WTC11 (cell line): Measurements from ENCODE around the gene OR10C1. TPM values are rescaled to one million over a fixed set of nuclear protein-coding genes. Genes with fewer than 3 reads are reported as not detected.

Source experiments
- ATAC-seq: fragments of 200-7000 bp; cut with Tn5 transposase; 2 replicates; pipeline ENCODE4 v1.10.0; 2021; ENCODE audit warnings: mild to moderate bottlenecking, moderate library complexity
- CTCF ChIA-PET: fragments of 300-600 bp; sonication (Branson Sonifier 250); formaldehyde crosslinking; loops from one replicate; lab custom pipeline; 2021; ENCODE audit warnings: antibody characterized with exemption; lab: Charles Lee
- POLR2A ChIA-PET: fragments of 350-600 bp; sonication (Branson Sonifier 250); formaldehyde crosslinking; loops from one replicate; lab custom pipeline; 2021; ENCODE audit warnings: antibody characterized with exemption; lab: Charles Lee
- DNase-seq: peaks from one replicate; pipeline ENCODE4 v3.0.0; 2021; ENCODE audit warnings: low spot score
- H3K27ac Mint-ChIP-seq: 2 replicates; pipeline ENCODE4 v1.8.0; 2021; ENCODE audit warnings: mixed read lengths
- H3K27me3 Mint-ChIP-seq: 2 replicates; pipeline ENCODE4 v1.8.0; 2021; ENCODE audit warnings: low read depth, mild to moderate bottlenecking, moderate library complexity, mixed read lengths
- H3K36me3 Mint-ChIP-seq: 2 replicates; pipeline ENCODE4 v1.8.0; 2021; ENCODE audit warnings: mixed read lengths
- H3K4me1 Mint-ChIP-seq: 2 replicates; pipeline ENCODE4 v1.8.0; 2022; ENCODE audit warnings: mixed read lengths
- H3K4me3 Mint-ChIP-seq: 2 replicates; pipeline ENCODE4 v1.8.0; 2021; ENCODE audit warnings: mild to moderate bottlenecking, moderate library complexity, mixed read lengths
- H3K9me3 Mint-ChIP-seq: 2 replicates; pipeline ENCODE4 v1.8.0; 2021; ENCODE audit warnings: mixed read lengths
- CBFB ChIP-seq: sonication (generic); formaldehyde crosslinking; IDR thresholded peaks from 2 replicates; pipeline ENCODE4 v1.8.1; 2022; ENCODE audit warnings: mild to moderate bottlenecking, low read depth, missing genetic modification reagents
- HMGA2 ChIP-seq: fragments of 250-450 bp; sonication (Bioruptor Pico); IDR thresholded peaks from 2 replicates; pipeline ENCODE4 v1.4.0; 2021; ENCODE audit warnings: mild to moderate bottlenecking, moderate library complexity
- NFE2L1 ChIP-seq: sonication (generic); formaldehyde crosslinking; IDR thresholded peaks from 2 replicates; pipeline ENCODE4 v1.8.1; 2023; ENCODE audit warnings: missing genetic modification reagents
- NR3C1 ChIP-seq: sonication (generic); formaldehyde crosslinking; conservative IDR thresholded peaks from 2 replicates; pipeline ENCODE4 v1.8.1; 2023; ENCODE audit warnings: low read depth, mild to moderate bottlenecking, missing genetic modification reagents
- ZNF219 ChIP-seq: sonication (generic); formaldehyde crosslinking; IDR thresholded peaks from 2 replicates; pipeline ENCODE4 v1.8.0; 2023; ENCODE audit warnings: missing genetic modification reagents, mild to moderate bottlenecking, borderline replicate concordance
- total RNA-seq: library from RNA; stranded (reverse); gene quantifications from 3 replicates; pipeline ENCODE4 v1.2.3, GENCODE V29; 2021

Gene OR10C1
- total RNA-seq, 1 experiment from 2014 or later: not detected

DNA sequence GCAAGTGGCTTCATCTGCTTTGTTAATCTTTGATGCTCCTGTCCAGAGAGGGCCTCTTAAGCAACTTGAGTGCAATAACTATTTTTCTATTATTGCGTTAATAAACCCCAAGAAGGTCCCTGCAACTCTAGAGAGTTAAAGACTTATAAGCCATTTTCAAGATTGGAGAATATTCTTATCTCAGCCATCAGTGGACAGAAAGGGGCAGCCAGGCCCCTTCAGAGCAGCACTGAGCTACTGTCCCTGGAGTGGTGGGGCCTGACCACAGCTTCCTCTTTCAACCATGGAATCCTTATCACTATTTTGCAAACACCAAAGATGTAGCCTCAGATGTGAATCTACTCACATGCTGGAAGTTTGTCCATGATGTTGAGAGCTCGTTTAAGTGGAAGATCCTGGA is 51.4 kb downstream of the OR10C1 start:
- H3K36me3 Mint-ChIP-seq: no peaks in the 10 kb centered on the region
- TF ChIP-seq CBFB: no peak
- TF ChIP-seq NFE2L1: no peak
- TF ChIP-seq ZNF219: no peak
- no peak for TF ChIP-seq HMGA2
- no peak for TF ChIP-seq NR3C1
- ChIA-PET CTCF (no interaction called here), POLR2A (no interaction called here)
- no peaks in the 10 kb centered on the region for H3K4me1 Mint-ChIP-seq
- no peak for DNase-seq
- ATAC-seq: no peak
- H3K27ac Mint-ChIP-seq: no peak overlapping the region
- 0 out of 2 replicates have a peak, but pooled peaks cover 6% of the 10 kb centered on the region for H3K27me3 Mint-ChIP-seq
- H3K4me3 Mint-ChIP-seq: no peak overlapping the region
- peaks cover 10% of the 10 kb centered on the region; the same call in 1 of the 2 replicates for H3K9me3 Mint-ChIP-seq

Other genes starting within 250 kb of the OR10C1 start
- gene OR14J1, start 137.6 kb upstream of the OR10C1 start, total RNA-seq: not detected in 3 replicates
- gene OR5V1, start 70.4 kb upstream of the OR10C1 start, total RNA-seq: not detected in 3 replicates
- not detected in 3 replicates for gene OR12D3, start 64.0 kb upstream of the OR10C1 start, total RNA-seq
- not detected in 3 replicates for gene OR12D2, start 43.7 kb upstream of the OR10C1 start, total RNA-seq
- not detected in 3 replicates for gene OR12D1, start 24.4 kb upstream of the OR10C1 start, total RNA-seq
- not detected in 3 replicates for gene OR11A1, start 17.8 kb downstream of the OR10C1 start, total RNA-seq
- gene OR2H1, start 17.8 kb downstream of the OR10C1 start, total RNA-seq: not detected in 3 replicates
- not detected in 3 replicates for gene MAS1L, start 48.6 kb downstream of the OR10C1 start, total RNA-seq
- gene UBD, start 120.4 kb downstream of the OR10C1 start, total RNA-seq: 0.15 TPM in 1 of 3 replicates, not detected in the others
- not detected in 3 replicates for gene OR2H2, start 145.8 kb downstream of the OR10C1 start, total RNA-seq
- gene GABBR1, start 193.9 kb downstream of the OR10C1 start, total RNA-seq: 82.5 to 107 TPM (median 83.0 TPM) in 3 replicates
- gene MOG, start 217.8 kb downstream of the OR10C1 start, total RNA-seq: 0.55 to 1.2 TPM (median 0.57 TPM) in 3 replicates
- gene ZFP57, start 241.8 kb downstream of the OR10C1 start, total RNA-seq: 6.0 to 6.4 TPM (median 6.2 TPM) in 3 replicates